NCI-H2196 (cell line): ENCODE data around the gene TTC27.
A peak's percentile ranks its signal among the peaks of the same experiment; 100 is the strongest.
"Not testable (repeated sequence)": the region's sequence is repeated elsewhere in the genome, so short reads cannot be mapped to it uniquely, and the experiment has no call there.

Source experiments
- DNase-seq: peaks from one replicate; lab custom pipeline; 2025; ENCODE audit not compliant: unreplicated experiment; lab: John Stamatoyannopoulos, UW

Gene TTC27

DNA sequence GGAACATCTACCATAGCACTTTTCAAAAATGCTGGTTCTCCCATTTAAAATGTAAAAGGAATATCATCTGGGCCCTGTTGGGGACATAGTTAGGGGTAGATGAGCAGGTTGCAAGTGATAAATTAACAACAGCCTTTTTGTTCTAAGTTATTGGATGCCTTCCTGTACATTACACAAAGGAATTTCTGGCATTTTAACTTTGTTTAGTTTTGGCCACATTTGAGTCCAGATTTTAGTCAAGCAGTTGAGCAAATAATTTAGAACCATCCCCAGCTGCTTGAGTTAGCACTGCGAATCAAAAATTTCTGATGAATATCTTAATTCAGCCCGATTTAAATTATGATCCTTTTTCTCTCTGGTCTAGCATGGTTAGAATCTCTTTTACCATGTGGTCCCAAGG, 124.4 kb downstream of the TTC27 start:
- no peak for DNase-seq

DNA sequence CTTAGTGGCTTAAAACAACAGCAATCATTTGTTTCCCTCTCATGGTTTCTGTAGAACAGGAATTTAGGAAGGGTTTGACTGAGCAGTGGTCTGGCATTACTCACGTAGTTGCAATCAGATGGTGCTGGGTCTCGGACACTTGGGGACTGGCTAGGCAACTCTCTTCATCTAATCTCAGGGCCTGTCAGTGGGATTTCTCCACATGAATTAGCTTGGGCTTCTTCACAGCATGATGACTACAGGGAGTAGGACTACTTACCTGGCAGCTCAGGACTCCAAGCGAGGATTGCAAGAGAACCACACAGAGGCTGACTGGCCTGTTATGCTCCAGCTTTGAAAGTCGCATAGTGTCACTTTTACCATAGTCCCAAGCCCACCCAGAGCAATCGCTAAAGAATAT, 125.1 kb downstream of the TTC27 start:
- DNase-seq = no peak

DNA sequence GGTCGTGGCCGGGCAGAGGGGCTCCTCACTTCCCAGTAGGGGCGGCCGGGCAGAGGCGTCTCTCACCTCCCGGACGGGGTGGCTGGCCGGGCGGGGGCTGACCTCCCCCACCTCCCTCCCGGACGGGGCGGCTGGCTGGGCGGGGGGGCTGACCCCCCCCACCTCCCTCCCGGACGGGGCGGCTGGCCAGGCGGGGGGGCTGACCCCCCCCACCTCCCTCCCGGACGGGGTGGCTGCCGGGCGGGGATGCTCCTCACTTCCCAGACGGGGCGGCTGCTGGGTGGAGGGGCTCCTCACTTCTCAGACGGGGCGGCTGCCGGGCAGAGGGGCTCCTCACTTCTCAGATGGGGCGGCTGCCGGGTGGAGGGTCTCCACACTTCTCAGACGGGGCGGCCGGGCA, 126.8 kb downstream of the TTC27 start:
- not testable (repeated sequence) for DNase-seq

DNA sequence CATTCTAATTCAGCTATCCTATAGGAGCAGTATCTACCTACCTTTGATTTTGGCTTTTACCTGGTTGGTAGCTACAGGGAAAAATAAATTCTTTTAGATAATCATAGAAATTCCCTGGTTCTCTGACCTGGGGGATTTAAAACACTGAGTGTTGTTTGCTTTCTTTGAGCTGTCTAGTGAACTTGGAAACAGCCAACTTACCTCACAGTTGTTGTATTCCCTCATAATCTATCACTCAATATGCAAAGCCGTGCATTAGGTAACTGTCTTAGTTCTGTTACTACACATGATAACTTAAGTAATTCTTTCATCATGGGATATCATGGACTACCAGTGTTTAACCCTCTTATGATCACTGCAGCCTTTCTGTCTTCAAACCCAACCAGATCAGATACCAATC, 127.8 kb downstream of the TTC27 start:
- no peak for DNase-seq

DNA sequence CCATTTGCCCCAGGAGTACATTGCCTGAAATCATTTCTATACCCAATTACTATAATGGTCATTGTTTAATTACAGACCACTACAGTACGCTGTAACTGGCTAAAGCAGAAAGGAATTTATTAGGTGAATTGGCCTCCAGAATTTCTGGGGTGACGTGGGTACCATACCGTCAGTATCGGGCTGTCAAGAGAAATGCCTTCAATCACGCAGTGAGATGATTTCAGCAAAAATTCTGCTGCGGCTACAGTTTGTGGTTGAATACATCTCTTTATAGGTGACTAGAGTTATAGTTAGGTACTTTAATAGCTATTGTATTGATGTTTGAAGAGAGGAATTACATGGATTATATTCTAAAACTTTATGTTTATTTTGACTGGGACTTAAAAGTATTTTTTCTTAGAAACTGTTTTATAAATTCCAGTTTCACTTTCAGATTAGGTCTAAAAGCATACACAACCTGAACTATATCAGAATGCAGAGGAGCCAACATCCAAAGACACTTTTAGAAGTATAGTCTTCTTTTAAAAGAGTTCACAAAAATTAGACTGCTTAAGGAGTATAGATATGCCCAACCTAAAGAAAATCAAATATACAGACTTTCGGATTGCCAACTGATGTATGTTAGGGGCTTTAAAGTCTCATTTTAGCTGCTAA, 128.4 kb downstream of the TTC27 start:
- DNase-seq = no peak

DNA sequence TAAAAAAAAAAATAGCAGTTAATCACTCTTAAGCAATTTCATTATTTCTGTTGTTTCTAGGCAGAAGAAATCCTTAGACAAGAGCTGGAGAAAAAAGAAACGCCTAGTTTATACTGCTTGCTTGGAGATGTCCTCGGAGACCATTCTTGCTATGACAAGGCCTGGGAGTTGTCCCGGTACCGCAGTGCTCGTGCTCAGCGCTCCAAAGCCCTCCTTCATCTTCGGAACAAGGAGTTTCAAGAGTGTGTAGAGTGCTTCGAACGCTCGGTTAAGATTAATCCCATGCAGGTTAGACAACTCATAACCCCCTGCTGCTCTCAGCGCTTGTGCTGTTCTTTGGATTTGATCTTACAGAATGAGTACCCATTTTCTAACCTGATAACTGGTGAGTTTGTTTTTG, 130.4 kb downstream of the TTC27 start:
- no peak for DNase-seq

DNA sequence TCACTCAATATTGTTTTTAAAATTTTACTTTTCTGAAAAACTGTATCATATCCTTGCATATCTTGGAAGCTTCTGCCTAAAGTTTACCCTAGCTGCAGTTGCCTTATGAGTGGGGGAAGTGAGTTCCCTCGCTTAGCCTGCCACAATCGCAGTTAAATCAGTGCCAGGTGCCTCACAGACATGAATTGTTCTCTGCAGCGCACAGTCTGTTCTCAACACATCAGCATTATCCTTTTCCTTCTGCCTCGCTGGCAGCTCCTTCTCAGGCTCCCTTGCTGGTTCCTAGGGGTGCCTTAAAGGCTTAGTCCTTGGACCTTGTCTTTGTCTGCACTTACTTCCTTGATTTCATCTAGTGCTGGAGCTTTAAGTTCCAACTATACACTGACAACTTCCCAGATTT, 132.8 kb downstream of the TTC27 start:
- DNase-seq = no peak

DNA sequence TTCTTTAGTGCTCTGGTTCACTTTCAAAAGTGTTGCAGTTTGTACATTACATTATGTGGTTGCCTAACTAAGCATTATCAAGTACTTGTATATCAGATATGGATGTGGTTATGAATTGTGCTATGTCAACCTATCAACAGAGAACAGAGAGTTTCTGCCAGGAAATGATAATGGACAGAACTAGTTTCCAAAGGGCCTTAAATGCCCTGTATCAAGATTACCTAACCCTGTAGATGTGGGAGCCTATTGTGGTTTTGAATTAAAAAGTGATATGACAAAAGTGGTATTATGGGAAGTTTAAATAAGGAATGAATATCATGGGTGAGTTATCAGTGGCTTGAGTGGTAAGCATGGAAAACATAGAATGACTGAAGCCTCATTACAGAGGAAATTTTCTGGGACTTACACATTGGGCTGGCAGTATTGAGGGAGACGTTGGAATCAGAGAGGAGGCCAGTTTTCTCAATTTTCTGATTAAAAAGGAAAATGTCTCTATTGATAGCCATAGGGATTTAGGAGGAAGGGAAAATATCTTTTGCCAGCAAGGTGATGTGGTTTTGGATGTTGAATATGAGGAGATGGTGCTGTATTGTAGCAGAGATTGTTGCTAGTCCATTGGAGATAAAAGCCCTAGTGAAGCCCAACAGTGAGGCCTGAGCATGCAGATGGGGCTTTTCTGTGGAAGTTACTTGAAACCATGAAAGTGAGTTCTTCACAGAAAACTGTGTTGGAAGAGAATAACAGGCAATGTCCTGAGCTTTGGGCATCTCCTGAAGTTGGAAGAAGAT, 140.7 kb downstream of the TTC27 start:
- no peak for DNase-seq

DNA sequence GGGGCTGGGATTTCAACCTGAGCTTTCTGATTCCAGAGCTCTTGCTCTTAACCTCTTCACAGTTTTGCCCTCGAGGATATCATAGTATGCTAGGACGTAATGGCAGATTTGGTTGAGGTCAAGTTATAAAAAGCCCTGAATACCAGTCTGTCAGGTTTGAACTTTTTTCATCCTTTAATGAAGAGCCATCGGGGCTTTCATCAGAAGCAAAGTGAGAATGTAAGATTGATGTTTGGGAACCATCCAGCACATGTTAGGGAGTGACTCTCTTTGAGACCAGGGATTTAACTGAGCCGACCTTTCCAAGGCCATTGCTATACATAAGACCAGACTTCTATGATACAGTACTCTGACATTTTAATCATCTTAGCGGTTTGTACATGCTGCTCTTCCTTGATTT, 142.5 kb downstream of the TTC27 start:
- DNase-seq = no peak

DNA sequence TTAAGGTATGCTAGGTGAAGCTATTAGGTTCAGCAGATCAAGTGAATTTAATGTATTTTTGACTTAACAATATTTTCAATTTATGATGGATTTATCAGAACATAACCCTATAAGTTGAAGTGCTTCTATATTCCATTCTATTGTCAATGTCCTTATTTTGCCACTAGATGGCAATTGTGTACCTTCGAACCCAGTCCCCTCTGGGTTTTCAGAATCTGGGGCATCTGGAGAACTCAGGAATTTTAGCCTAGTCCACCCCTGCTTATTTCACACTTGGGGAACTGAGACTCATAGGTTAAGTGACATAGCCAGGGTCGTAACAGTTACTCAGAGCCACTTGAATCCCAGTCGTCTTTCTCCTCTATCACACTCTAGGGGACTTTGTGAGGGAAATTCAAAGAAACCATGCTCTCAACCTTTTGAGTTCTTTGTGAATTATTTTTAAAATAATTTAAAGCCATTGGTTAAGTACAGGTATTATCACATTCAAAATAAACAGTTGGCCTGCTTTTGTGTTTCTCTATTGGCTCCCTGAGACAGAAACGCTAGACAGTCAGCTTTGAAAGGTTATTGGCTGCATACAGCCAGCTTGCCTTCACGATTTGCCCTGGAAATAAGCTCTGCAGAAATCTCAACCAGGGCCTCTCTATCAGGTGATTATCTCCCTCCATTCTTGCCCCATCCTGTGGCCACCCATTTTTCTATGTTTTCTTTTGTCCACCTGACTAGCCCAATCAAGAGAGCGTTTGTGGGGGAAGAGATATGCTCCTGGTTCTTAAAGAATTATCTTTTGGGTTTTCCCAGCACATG, 145.0 kb downstream of the TTC27 start:
- peak; percentile 21 for DNase-seq

DNA sequence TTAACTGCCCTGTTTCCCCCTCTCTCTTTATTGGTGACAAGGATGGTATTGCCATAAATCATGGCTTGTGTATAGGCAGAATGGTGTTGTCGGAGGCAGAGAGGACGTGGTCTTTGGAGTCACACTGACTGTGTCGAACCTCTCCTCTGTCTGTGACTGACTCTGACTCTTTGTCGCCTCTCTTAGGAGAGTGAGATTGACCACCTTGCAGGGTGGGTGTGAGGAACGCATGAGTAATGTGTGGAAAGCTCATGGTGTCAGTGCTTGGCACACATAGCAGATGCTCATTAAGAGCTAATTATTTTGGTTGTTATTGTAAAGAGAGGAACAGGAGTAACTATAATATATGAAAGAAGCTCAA, 145.6 kb downstream of the TTC27 start:
- DNase-seq = no peak

DNA sequence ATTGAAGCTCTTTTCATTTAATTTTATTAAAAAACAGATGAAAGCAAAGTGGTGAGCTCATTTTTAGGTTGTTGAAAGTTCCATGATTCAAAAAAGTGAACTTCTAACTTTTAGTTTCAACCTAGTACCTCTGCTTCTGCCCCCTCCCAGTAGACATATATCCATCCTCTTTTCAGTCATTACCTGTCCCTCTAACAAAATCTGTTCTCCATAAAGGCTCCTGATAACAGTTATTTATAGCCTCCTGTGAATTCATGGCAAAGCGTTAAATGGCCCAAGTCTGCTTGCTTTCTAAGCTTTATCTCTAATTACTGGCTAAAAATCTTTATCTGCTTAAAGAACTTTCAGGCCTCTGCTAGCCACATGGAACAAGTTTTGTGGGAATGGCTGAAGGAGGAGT, 148.1 kb downstream of the TTC27 start:
- no peak for DNase-seq

DNA sequence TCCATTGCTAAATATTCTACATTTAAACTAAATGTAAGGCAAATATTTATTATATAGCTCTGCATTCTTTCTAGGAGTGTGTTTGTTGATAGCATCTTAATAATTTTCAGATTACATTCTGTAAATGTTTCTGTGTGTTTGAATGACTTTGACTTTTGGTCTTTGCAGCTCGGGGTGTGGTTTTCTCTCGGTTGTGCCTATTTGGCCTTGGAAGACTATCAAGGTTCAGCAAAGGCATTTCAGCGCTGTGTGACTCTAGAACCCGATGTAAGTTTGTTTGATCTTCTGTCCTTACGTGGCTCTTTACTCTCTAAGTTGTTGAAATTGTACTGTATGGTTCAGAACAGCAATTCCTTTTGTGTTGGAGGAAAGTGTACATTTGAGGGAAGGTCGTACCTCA, 149.9 kb downstream of the TTC27 start:
- no peak for DNase-seq

DNA sequence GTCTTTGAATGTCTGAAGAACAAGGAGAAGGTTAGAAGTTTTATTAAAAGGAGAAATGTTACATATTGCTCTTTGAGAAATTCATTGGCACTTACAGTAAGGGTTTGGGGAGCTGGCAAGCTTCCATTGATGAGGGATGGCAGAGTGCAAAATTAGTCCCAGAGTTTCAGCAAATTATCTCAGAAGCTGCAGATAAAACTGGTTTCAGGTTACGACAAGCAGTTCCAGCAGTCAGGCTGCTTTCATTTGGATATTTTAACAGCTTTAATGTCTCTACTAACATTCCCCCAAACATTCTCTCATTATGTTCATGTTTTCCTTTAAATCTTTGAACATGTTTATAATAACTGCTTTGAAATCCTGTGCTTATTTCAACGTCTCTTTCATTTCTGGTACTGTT, 153.1 kb downstream of the TTC27 start:
- no peak for DNase-seq

DNA sequence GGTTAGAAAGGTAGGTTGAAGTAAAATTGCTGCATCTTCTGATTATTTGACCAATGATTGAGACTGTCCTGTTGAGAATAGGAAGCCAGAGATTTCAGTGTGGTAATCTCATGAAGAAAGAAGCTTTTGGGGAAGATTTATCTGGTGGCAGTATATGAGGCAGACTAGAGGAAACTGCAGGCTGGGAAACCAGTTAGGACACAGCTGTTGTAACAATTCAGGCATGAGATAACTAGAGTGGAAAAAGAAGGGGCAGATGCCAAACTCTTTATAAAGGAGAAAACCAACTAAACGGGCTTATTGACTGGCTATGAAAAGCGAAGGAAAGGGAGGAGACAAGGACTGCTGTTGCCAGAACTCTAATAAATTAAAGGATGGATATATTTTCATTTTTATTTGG, 155.6 kb downstream of the TTC27 start:
- DNase-seq = no peak

DNA sequence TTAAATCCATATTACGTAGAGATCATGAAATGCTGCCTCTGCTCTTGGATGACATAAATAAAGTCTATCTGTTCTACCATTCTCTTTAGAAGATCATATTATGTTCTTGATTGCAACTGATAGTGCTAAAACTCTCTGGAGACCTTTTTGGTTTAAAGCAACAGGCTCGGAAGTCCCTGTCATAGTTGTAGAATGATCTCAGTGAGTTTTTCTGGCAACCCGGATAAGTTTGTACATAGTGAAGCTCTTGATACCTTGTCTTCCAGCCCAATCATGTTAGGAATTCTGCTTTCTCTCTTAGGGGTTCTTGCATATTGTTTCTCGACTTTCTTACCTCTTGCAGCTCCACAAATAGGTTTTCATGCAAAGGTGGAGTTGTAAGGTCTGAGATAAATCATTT, 156.1 kb downstream of the TTC27 start:
- DNase-seq = no peak

DNA sequence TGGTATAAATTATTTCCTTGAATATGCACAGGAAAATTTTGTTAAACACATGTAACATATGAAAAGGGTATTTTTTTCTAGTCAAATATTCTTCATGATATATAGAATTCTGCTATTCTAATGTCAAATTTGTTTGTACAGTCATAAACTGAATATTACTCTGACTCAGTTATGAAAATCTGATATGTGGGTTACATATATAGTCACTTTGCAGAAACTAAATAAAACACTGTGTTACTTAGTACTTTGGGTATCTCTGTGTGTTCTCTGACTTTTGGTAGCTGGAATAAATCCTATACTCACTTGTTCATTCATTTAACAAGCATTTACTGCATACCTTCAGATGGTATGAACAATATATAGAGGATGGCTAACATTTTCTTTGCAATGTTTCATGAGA, 159.4 kb downstream of the TTC27 start:
- DNase-seq = no peak

DNA sequence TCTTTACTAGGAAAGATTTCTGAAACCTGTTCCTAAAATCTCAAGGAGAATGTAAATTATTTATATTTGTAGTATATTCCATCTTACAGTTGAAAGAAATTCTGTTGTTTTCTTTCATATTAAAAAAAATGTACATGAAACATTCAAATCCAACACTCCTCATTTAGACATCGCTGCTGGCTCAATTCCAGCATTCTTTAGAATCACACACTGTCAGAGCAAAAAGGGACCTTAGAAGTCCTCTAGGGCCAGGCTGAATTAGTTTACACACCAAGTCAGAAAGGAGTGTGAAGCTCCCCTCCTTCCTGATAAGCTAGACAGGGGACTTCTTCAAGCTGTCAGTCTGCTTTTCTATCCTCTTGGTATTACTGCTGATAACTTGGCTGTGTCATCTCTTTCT, 160.3 kb downstream of the TTC27 start:
- no peak for DNase-seq

DNA sequence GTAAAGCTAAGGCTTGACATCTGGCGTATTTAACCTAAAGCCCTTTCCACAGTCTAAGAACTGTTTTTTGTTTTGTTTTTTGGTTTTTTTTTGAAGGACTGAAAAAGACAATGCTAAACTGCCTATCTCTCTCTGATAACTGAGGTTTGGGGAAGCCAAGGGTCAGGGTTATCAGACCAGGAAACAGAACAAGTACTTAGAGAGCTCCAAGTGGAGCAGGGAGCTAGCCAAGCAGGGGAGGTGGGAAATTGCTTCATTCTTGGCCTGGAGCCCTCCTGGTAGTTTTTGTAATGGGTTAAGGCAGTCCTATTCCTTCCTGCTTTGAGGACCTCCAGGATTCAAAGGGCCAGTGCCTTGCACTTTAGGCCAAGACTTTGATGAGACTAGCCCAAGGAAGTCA, 164.6 kb downstream of the TTC27 start:
- DNase-seq = no peak

DNA sequence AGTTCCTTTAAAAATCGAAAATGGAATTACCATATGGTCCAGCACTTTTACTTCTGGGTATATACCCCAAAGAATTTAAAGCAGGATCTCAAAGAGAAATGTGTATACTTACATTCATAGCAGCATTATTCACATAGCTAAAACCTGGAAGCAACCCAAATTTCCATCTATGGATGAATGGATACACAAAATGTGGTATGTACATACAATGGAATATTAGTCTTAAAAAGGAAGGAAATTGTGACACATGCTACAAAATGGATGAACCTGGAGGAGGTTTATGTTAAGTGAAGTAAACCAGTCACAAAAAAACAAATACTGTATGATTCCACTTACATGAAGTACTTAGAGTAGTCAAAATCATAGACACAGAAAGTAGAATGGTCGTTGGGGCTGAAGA, 171.0 kb downstream of the TTC27 start:
- DNase-seq = no peak

DNA sequence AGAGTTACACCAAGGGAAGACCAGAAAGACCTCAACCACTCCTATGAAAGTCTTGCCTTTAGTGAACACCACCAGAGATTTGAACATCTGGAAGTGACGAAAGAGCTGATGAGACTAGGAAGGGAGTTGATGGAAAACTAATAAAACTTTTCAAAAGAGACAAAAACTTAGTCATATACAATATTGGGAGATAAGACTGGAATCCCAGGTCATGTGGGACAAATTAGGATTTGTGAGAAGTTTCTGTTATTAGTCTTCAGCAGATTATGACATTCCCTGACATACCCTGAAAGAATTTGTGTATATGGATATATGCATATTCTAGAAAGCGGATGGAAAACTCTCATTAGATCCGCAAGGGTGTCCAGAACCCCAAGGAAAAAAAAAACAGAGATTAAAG, 173.9 kb downstream of the TTC27 start:
- DNase-seq = no peak

DNA sequence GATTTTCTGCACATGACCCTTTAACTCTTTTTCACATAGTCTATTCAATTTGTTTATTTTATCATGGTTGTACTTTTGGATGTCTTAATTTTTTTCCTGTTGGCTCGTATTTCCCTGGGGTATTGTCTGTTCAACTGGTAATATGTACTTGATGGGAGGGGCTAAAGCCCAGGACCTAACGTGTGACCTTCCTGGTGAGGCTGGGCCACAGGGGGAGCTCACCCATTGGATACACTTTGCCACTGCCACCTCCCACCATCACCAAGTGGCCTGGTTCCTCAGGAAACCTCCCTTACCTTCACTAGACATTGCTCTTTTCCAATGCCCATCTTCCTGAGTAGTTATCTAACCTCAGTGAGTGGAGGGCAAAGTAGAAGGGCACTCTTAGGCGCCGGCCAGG, 175.0 kb downstream of the TTC27 start:
- no peak for DNase-seq
